ENCODE results near the gene F9.
"Not testable (repeated sequence)": the region's sequence is repeated elsewhere in the genome, so short reads cannot be mapped to it uniquely, and the experiment has no call there.

Gene F9

DNA sequence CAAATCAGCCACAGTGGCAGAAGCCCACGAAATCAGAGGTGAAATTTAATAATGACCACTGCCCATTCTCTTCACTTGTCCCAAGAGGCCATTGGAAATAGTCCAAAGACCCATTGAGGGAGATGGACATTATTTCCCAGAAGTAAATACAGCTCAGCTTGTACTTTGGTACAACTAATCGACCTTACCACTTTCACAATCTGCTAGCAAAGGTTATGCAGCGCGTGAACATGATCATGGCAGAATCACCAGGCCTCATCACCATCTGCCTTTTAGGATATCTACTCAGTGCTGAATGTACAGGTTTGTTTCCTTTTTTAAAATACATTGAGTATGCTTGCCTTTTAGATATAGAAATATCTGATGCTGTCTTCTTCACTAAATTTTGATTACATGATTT lies at the start of gene F9:
F9 (plus strand) TSS at position 190 of the 400 bp plus-strand sequence; CDS start at position 216, 26 bp downstream.
- DNase-seq, result no peak

DNA sequence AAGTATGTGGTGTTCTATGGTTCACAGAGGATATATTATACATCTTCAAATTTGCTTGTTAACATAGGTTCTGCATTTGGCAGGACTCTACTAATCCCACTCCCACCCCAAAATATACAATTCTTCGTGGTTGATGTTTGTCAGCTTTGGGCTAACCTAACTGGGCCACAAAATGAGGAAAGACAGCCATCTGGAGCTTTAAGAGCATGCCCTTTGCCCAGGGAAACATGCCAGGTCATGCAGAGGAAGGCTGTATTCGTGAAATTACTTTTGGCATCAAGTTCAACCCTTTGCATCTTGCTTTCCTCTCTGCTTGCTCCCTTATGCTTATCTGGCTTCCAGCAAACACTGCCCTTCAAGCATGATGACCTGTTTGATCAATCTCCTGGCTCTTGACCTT lies 46.8 kb upstream of the F9 start:
- no peak for DNase-seq

DNA sequence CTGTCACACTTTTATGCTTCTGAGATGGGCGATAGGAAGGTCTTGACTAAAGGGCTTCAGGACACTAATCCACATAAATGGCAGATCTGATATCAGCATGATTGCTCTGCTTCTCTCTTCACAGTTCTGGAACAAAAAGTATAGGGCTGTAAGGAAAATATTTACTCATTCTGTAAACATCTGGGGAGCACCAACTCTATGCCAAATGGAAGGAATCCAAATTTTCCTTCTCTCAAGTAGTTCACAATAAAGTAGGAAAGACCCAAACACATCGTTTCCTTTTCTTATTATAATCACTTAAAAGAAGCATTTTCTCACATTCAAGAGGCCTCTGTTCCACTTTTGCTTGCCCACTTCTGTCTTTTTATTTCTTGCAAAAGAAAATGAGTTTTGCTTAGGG lies 45.9 kb upstream of the F9 start:
- no peak for DNase-seq

DNA sequence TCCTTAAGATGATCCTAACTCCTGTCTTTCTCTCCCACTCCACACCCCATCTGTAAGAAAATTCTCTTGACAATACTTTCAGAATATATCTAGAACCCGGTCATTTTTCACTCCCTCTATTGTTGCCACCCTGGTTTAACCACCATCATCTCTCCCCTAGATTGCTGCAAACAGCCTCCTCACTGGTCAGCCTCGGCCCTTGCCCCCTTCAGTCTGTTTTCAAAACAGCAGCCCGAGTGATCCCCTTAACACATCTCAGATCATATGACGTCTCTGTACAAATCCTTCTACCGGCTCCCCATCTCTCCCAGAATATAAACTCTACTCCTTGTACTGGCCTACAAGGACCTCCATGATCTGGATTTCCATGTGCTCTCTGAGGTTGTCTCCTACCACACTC lies 35.2 kb upstream of the F9 start:
- DNase-seq, result no peak

DNA sequence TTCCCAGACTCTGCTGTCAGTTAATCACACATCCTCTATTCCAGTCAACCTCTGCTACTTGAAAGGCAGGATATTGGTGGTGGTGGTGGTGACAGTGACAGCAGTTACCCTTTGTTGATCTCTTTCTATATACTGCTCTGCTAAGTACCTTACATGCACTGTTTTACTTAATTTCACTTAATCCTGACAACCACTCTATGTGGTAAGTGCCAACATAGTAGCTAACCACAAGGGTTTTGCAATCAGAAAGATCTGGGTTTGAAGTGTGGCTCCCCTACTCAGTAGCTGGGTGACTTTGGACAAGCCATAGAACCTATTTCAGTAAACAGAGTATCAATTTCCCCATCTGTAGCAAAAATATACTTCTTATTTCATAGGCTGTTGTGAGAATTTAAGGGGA lies 24.2 kb upstream of the F9 start:
- DNase-seq, result no peak

DNA sequence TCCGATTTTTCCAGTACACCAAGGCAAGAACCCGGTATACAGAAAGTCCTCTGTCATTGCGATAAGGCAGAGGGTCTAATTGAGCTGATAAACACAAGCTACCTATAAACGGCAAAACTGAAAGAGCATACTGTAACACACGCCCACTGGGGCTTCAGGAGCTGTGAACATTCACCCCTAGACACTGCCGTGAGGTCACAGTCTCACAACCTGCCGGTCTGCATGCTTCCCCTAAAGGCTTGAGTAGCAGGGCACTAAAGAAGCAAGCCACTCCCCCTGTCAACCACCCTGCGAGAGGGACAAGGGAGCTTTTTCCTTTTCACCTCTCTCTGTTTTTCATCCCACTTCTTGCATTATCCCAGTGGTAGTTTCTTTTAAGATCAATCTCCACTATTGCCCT lies 22.4 kb upstream of the F9 start:
- no peak for DNase-seq

DNA sequence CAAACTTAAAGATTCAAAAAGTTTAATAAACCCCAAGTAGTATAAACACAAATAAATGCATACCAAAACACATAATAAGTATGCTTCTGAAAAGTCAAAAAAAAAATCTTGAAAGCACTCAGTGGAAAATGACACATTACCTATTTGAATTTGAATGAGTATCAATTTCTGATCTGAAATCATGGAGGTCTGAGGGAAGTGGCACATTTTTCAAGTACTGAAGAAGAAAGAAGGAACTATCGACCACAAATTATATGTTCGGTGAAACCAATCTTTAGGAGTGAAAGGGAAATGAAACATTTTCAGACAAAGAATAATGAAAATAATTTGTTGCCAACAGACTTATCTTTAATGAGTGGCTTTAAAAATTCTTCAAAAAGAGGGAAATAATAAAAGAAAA lies 12.1 kb upstream of the F9 start:
- DNase-seq, result no peak

DNA sequence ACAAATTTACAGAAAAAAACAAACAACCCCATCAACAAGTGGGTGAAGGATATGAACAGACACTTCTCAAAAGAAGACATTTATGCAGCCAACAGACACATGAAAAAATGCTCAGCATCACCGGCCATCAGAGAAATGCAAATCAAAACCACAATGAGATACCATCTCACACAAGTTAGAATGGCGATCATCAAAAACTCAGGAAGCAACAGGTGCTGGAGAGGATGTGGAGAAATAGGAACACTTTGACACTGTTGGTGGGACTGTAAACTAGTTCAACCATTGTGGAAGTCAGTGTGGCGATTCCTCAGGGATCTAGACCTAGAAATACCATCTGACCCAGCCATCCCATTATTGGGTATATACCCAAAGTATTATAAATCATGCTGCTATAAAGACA lies 1.7 kb upstream of the F9 start:
- not testable (repeated sequence) for DNase-seq

DNA sequence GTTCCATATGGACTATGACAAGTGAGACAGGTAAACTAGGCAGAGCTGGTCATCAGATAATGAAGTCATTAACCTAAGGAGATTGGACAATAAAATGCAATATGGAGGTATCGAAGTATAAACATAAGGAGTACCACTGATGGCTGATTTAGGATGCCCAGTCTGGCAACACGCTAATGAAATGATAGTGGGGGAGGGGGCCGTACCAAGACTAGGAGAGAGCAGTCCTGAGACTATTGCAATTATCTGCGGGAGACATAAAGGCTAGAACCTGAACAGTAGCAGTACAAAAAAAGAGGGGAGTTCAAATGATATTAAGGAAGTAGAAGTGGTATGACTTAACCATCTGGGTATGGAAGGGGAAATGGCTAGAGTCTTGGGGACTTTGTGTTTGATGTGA lies 2.3 kb downstream of the F9 start:
- no peak for DNase-seq

DNA sequence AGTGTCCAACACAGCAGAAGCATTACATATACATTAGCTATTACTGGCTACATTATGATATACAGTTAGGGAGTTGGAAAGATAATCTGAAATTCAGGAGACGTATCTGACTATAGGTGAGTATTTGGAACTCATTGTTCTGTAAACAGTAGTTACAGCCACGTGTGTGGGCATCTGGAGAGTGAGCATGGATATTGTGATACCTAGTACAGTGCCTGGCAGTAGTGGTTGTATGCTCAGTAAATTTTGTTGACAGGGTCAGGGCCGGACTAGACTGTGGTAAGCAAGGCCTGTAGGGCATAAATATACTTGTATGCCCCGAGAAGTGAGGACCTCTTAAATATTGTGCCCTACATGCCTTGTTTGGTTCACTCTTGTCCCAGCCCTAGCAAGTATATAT lies 2.9 kb downstream of the F9 start:
- DNase-seq, result no peak

DNA sequence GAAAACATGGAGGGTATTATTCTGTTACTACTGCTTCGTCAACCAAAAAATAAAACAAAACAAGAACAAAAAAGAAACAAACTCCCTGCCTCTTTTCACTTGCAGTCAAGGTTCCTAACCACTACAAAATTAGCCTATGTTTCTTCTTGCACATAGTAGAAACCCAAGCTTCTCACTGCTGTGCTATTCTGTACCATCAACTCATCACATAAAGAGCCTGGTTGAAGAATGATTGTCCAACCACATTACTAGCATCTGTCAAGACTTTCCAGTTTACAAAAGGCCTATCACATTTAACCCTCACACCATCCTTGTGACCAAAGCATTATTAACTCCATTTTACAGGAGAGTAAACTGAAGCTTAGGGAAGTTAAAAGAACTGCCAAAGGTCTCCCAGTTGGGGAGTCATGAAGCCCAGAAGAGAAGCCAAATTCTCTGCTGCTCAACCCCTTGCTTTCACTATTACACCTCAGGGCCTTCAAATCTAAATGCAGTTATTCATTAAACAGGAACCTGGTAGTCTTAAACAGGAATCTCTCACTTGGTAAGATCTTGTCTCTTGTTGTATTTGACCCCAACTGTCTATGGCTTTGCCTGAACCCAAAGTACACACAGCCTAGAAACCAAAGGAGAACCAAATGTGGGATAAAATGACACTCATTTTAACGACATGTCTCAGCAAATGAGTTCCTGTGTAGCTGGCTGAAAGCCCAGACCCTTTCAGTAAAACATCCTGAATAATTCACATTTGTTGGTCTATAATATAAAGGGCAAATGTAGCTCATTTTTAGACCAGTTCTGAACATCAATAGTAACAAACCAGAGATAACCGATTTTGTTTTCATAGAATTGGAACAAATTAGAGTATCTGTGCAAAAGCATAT lies 8.6 kb downstream of the F9 start:
- no peak for DNase-seq

DNA sequence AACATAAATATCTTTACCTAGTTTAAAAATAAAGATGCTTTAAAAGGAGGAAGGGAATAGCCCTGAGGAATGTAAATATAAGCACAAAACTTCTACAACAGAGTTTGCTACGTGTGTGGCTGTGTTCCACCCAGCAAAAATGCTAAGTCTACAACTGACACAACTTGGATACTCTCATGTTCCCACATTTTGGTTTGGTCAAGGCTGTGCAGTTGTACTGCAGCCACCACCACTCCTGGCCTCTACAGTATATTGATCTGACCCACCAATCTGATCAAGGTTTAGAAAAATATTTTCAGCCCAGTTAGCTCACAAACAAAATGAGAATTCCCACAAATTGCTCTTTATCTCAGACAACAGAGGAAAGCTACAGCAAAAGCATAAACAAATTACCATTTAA lies 12.1 kb downstream of the F9 start:
- DNase-seq, result no peak

DNA sequence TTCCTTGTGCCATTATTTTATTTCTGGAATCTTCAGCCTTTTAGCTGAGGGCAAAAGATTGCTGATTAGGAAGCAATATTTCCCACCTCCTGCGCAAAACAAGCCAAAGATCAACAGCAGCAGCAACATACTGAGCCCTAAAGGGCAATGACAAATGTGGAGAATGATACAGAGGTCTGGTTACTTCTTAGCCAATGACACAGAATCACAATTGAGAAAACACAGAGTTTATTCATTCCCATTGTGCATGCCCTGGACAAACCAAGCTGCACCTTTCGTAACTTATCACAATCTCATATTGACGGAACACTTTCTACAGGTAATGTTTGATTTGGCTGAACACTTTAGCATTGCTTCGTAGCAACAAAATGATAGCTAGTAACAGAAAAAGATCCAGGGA lies 13.4 kb downstream of the F9 start:
- no peak for DNase-seq

DNA sequence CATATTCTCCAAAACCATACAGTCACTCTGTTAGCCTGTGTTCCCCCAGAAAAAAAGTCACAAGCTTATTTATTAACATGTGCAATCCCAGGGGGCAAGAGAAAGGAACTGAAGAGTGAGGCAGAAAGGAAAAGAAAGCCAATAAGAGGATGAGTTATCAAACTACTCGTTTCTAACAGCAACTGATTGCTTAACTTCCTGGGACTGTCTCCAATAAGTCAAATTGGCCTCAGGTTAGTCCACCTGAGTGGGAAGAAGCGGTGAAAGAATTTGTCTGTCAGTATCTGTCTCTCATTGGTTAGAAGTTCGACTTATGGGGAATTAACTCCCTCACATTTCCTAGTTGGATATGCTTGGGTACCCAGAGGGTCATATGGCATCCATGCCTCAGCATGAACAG lies 14.1 kb downstream of the F9 start:
- no peak for DNase-seq

DNA sequence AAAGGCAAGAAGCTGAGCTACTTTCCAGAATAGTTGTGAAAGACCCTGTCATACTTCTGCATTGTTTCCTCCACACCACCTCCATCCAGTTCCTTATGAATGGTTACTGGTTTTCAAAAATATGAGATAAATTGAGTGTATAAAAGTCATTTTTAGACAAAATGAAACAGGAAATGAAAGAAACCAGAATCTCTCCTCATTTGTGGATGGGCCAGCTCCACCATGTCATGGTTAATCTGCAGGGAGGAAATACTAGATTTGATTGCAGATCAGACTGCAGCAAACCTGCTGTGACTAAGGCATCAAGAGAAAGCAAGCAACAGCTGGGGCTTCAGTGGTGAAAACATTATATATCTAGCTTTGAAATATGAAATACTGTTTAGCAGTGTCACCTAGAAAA lies 23.8 kb downstream of the F9 start:
- no peak for DNase-seq

DNA sequence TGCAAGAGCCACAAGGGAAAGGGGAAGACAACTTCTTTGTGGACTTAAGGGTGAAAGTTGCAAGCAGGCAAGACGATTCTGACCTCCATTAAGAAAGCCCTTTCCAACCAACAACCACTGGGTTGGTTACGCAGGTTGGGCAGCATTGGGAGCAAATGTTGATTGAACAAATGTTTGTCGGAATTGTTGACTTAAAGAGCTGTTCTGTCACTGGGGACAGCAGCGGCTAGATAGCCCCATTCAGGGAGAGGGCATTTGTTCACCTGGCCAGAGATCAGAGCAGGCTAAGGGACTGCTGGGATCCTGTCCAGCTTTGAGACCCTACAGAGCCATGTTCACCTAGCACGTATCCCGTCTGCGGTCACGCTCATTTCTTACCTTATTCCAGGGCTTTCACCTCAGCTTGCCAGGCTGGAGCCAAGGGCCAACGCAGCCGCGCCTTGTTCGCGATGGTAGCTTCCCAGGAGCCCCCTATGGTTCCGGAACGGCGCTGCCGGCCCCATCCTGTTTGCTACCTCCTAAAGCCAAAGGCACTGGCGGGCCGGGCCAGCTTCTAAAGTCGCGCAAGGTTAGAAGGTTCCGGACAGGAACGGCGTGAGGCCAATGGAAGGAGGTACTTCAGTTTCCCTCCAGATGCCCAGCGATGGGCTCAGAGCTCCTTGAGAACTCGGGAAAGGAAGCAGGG lies 24.6 kb downstream of the F9 start:
- no peak for DNase-seq

DNA sequence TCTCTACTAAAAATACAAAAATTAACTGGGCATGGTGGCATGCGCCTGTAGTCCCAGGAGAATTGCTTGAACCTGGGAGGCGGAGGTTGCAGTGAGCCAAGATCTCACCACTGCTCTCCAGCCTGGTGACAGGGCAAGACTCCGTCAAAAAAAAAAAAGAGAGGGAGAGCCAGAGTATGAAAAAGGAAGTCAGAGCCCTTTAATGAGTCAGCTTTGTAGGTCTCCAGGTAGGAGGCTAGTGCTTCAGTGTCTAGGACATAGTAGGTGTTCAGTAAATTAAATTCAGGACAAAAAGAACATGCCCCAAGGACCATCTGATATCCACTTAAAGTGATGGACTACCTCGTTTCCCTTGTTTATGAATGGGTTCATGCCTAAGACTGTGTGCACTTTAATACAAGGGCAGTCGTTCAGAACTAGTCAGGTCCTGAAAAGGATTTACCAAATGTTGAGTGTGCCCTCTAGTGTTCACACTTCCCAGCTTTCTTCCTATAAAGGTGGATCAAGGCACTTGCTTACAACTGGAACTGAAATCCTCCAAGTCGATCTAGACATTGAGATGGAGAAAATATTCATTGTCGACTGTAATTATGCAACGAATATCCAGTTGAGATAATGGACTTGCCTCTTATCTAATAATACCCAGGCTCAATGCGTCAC lies 29.0 kb downstream of the F9 start:
- peak; percentile 17 to 70 for DNase-seq

DNA sequence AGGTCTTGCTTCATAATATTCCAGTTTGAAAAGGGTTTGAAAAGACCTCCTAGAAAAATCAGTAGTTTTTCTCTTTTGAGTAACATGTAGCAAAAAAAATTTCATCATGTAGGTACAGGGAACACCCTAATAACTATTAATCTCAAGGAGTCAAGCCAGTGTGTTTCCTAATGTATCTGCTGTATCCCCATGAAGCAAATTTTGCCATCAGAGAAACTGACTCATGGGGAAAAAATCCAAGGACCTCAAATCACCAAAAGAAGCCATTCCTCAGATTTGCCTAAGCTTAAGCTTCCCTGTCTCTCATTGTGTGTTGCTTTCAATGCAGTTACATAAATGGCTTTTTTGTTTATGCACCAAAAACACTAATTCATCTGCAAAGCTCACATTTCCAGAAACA lies 29.7 kb downstream of the F9 start:
- no peak for DNase-seq

DNA sequence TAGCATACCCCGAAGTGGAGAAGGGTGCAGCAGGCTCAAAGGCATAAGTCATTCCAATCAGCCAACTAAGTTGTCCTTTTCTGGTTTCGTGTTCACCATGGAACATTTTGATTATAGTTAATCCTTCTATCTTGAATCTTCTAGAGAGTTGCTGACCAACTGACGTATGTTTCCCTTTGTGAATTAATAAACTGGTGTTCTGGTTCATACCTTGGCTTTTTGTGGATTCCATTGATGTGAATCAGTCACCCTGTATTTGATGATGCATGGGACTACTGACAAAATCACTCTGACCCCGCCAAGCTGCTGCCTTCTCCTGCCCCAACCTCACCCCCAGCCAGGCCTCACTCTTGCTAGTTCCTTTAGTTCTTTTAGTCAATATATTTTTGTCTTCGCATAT lies 32.7 kb downstream of the F9 start:
- no peak for DNase-seq

DNA sequence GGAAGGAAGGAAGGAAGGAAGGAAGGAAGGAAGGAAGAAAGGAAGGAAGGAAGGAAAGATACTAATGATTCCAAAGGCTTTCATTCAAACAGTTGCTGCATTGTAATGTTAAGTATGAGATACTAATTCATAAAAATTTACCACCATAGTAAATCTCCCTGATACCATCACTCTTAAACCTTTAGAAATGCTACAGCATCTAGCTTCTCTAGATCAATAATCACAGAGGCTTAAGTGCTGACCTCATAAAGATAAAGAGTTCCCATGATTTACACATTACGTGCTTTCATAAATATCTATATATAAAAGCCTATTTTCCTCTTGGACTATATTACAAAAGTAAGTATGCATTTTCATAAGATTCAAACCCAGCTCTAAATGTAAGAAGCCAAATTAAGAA lies 36.4 kb downstream of the F9 start:
- no peak for DNase-seq

DNA sequence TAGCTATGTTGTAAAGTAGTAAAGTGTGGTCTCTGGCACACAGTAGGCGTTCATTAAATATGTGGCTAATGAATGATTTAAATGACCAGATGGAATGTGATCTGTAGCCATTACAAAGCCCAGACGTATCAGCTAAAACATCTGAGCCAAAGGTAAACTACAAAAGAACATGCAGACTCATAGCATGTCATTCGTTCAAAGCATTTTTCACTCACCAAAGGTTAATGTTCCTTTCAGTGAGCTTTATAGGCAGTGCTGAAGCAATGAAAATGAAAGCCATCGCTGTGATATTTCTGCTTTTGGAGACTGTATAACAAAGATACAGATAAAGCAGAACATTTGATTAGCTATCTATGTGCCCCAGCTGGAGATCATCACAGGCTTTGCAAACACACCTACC lies 50.5 kb downstream of the F9 start:
- DNase-seq, result no peak

DNA sequence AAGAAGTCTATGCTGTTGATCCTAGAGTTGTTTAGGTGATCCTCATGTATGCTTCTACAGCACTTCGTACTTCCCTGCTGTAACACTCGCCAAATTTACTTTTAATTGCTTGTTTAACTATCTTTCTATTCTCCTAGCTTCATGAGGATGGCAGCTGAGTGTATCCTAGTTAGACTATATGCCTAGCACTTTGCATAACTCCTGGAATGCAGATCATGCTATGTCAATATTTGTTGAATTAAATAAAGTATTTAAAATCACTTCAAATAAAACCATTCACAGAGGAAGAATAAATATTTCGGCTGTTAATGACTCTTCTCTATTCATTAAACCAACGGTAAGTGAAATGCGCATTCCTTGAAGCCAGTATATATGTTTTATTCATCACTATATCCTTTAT lies 55.1 kb downstream of the F9 start:
- DNase-seq, result peak in 1 of 2 experiments; percentile 1

DNA sequence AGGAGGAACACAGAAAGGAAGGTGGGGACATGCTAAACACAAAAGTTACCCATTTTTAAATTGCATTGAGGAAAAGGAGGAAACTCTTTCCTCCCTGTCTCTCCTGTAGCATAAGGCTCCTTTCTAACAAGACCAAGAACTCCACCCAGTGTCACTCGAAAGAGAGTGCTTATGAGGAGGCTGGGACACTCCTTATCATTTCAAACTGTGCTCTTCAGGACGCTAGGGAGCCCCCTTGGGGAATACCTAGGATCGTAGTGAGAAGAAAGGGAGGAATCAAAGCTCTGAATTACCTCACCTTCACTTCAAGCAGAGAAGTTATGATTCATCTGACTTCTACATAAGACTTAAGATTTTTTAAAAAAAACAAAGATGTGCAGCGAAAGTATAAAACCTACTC lies 65.5 kb downstream of the F9 start:
- DNase-seq, result no peak

DNA sequence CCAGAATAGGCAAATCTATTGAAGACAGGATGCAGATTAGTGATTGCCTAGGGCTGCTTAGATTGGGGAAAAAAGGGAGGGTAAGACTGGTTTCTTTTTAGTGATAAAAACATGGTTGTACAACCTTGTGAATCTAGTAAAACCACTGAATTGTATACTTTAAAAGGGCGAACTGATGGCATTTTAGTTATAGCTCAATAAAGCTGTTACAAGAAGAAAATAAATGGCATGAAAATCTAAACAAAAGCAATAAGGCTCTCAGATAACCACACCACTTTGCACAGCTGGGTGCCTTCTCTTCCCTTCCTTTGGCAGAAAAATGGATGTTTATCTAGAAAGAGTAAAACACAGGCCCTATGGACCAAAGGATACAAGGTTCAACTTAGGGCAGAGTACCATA lies 69.6 kb downstream of the F9 start:
- DNase-seq, result no peak

All from NCI-H526 (cell line).